H1 (cell line): ENCODE measurements around the gene MPPED2. TPM values are rescaled to one million over a fixed set of nuclear protein-coding genes. Genes with fewer than 3 reads are reported as not detected.

ENCODE experiments used
- CTCF ChIA-PET: fragments of 300-600 bp; sonication (Branson Sonifier 250); formaldehyde crosslinking; loops from one replicate; lab custom pipeline; 2021; ENCODE audit not compliant: partially characterized antibody; lab: Charles Lee
- POLR2A ChIA-PET: fragments of 300-600 bp; sonication (Branson Sonifier 250); formaldehyde crosslinking; loops from one replicate; lab custom pipeline; 2021; ENCODE audit warnings: inconsistent platforms; ENCODE audit not compliant: partially characterized antibody; lab: Charles Lee
- DNase-seq, 2 experiments: peaks; one replicate each; pipeline versions ENCODE4 v3.0.0 to v3.0.0-alpha.2; 2010 to 2022; ENCODE audit warnings: low spot score in 2 of 2, low read depth in 1 of 2, mixed read lengths in 1 of 2
- FAIRE-seq: peaks from 2 replicates; lab custom pipeline; 2011; peaks lifted over from hg19 to GRCh38; lab: Jason Lieb, UNC
- H2AFZ ChIP-seq: 2 replicates; pipeline ENCODE4 v1.8.1; 2012; ENCODE audit warnings: low read length, inconsistent platforms
- H2AK5ac ChIP-seq: 2 replicates; pipeline ENCODE4 v1.6.1; 2013; ENCODE audit warnings: low read depth, low read length
- H2BK120ac ChIP-seq: replicated peaks from 2 replicates; pipeline ENCODE3; 2013; ENCODE audit warnings: low read depth, low read length, inconsistent platforms
- H2BK12ac ChIP-seq: 2 replicates; pipeline ENCODE4 v1.6.1; 2013; ENCODE audit warnings: low read depth, low read length
- H2BK15ac ChIP-seq: 2 replicates; pipeline ENCODE4 v1.6.1; 2013; ENCODE audit warnings: low read length
- H2BK20ac ChIP-seq: 2 replicates; pipeline ENCODE4 v1.6.1; 2013; ENCODE audit warnings: low read length
- H2BK5ac ChIP-seq: 2 replicates; pipeline ENCODE4 v1.6.1; 2013; ENCODE audit warnings: low read depth, low read length
- H3K14ac ChIP-seq: 2 replicates; pipeline ENCODE4 v1.6.1; 2013; ENCODE audit warnings: inconsistent platforms; ENCODE audit not compliant: insufficient read length
- H3K18ac ChIP-seq: 2 replicates; pipeline ENCODE4 v1.6.1; 2013; ENCODE audit warnings: low read length; ENCODE audit errors: extremely low read depth
- H3K23ac ChIP-seq: 2 replicates; pipeline ENCODE4 v1.6.1; 2013; ENCODE audit warnings: inconsistent platforms; ENCODE audit not compliant: insufficient read length
- H3K23me2 ChIP-seq: 2 replicates; pipeline ENCODE4 v1.6.1; 2013; ENCODE audit warnings: low read depth, low read length
- H3K27ac ChIP-seq: 2 replicates; pipeline ENCODE4 v1.6.1; 2011; ENCODE audit warnings: low read depth, low read length, inconsistent platforms
- H3K27me3 ChIP-seq, 4 experiments: replicated peaks in 1 of 4; 1 replicate in 1 of 4; 2 replicates in 3 of 4; pipeline versions ENCODE4 v1.6.1 to v1.8.1; 2011 to 2013; ENCODE audit warnings: low read length in 3 of 4, mild to moderate bottlenecking in 3 of 4, inconsistent platforms in 2 of 4, mixed read lengths in 2 of 4, moderate library complexity in 1 of 4; ENCODE audit not compliant: control insufficient read depth in 3 of 4, insufficient read depth in 3 of 4; ENCODE audit errors: extremely low read depth in 1 of 4
- H3K36me3 ChIP-seq, 4 experiments: 2 replicates each; pipeline versions ENCODE4 v1.6.1 to v1.8.1; 2011 to 2013; ENCODE audit warnings: mild to moderate bottlenecking in 4 of 4, low read length in 3 of 4, moderate library complexity in 2 of 4, control low read depth in 1 of 4, inconsistent platforms in 1 of 4; ENCODE audit not compliant: insufficient read depth in 4 of 4, control insufficient read depth in 2 of 4
- H3K4ac ChIP-seq: replicated peaks from 2 replicates; pipeline ENCODE3; 2013; ENCODE audit warnings: low read length, low read depth, mixed read lengths, inconsistent platforms; ENCODE audit not compliant: insufficient read length
- H3K4me1 ChIP-seq, 4 experiments: replicated peaks in 1 of 4; 1 replicate in 1 of 4; 2 replicates in 3 of 4; pipeline versions ENCODE4 v1.6.1 to v1.8.1; 2011 to 2013; ENCODE audit warnings: low read length in 3 of 4, inconsistent platforms in 2 of 4, mixed read lengths in 1 of 4; ENCODE audit not compliant: insufficient read depth in 4 of 4, control insufficient read depth in 3 of 4
- H3K4me2 ChIP-seq, 2 experiments: 2 replicates each; pipeline versions ENCODE4 v1.6.1 to v1.8.1; 2011 to 2013; ENCODE audit warnings: low read depth in 2 of 2, low read length in 2 of 2, control low read depth in 1 of 2, inconsistent platforms in 1 of 2, mild to moderate bottlenecking in 1 of 2; ENCODE audit not compliant: insufficient read depth in 1 of 2
- H3K4me3 ChIP-seq, 4 experiments: fragments of 200-600, 300-600 bp in 1 of 4; sonication (generic), shearing (Covaris generic), sonication (Bioruptor Twin) in 1 of 4; 2 replicates each; pipeline versions ENCODE4 v1.5.1 to v1.8.1; 2011 to 2016; ENCODE audit warnings: low read length in 4 of 4, low read depth in 3 of 4, control low read depth in 2 of 4, inconsistent platforms in 2 of 4, mild to moderate bottlenecking in 2 of 4, mixed read lengths in 1 of 4, moderate library complexity in 1 of 4; ENCODE audit not compliant: insufficient read depth in 2 of 4; ENCODE audit errors: extremely low read depth in 1 of 4
- H3K56ac ChIP-seq: replicated peaks from 2 replicates; pipeline ENCODE3; 2013; ENCODE audit warnings: low read depth, mild to moderate bottlenecking, mixed read lengths, low read length, inconsistent platforms; ENCODE audit not compliant: insufficient read length
- H3K79me1 ChIP-seq: 2 replicates; pipeline ENCODE4 v1.6.1; 2013; ENCODE audit warnings: low read depth, low read length, control low read depth
- H3K79me2 ChIP-seq, 2 experiments: 2 replicates each; pipeline versions ENCODE4 v1.6.1 to v1.8.1; 2012 to 2013; ENCODE audit warnings: low read length in 2 of 2, mild to moderate bottlenecking in 2 of 2, inconsistent platforms in 1 of 2; ENCODE audit not compliant: insufficient read depth in 2 of 2, control insufficient read depth in 1 of 2
- H3K9ac ChIP-seq, 4 experiments: replicated peaks in 1 of 4; 1 replicate in 1 of 4; 2 replicates in 3 of 4; pipeline versions ENCODE4 v1.6.1 to v1.8.1; 2011 to 2013; ENCODE audit warnings: low read depth in 3 of 4, low read length in 3 of 4, control low read depth in 2 of 4, mild to moderate bottlenecking in 2 of 4, moderate library complexity in 2 of 4, inconsistent platforms in 1 of 4; ENCODE audit errors: extremely low read depth in 1 of 4
- H3K9me3 ChIP-seq, 2 experiments: 2 replicates each; pipeline versions ENCODE4 v1.6.1 to v1.8.1; 2012 to 2013; ENCODE audit warnings: mild to moderate bottlenecking in 2 of 2, moderate library complexity in 2 of 2, control low read depth in 1 of 2, inconsistent platforms in 1 of 2, low read depth in 1 of 2, low read length in 1 of 2, mixed read lengths in 1 of 2; ENCODE audit not compliant: insufficient read depth in 2 of 2
- H4K20me1 ChIP-seq, 2 experiments: replicated peaks in 1 of 2; 2 replicates each; pipeline versions ENCODE3 to v1.8.1; 2011 to 2013; ENCODE audit warnings: inconsistent platforms in 2 of 2, low read length in 2 of 2, mild to moderate bottlenecking in 1 of 2; ENCODE audit not compliant: insufficient read depth in 2 of 2, control insufficient read depth in 1 of 2
- H4K5ac ChIP-seq: 2 replicates; pipeline ENCODE4 v1.6.1; 2013; ENCODE audit warnings: low read length, low read depth, mixed read lengths, inconsistent platforms; ENCODE audit not compliant: insufficient read length
- H4K8ac ChIP-seq: 2 replicates; pipeline ENCODE4 v1.8.0; 2013; ENCODE audit warnings: mild to moderate bottlenecking, moderate library complexity, low read length, inconsistent platforms; ENCODE audit not compliant: insufficient read depth; ENCODE audit errors: extremely low read depth
- H4K91ac ChIP-seq: replicated peaks from 2 replicates; pipeline ENCODE3; 2013; ENCODE audit warnings: low read length, mixed read lengths, inconsistent platforms; ENCODE audit not compliant: insufficient read length
- BCL11A ChIP-seq, 2 experiments: IDR thresholded peaks; one replicate each; pipeline ENCODE4 v1.6.1; 2011; ENCODE audit warnings: low read depth in 2 of 2, low read length in 2 of 2, mild to moderate bottlenecking in 2 of 2
- CTBP2 ChIP-seq: IDR thresholded peaks from 2 replicates; pipeline ENCODE4 v1.7.0; 2011; ENCODE audit warnings: borderline replicate concordance, mild to moderate bottlenecking, moderate library complexity, mixed read lengths, low read length; ENCODE audit not compliant: insufficient read depth, insufficient read length
- EZH2 ChIP-seq: fragments of 200-600 bp; sonication (generic); IDR thresholded peaks from 2 replicates; pipeline ENCODE4 v1.7.1; 2012; ENCODE audit warnings: low read depth, mild to moderate bottlenecking, moderate library complexity, low read length, inconsistent platforms; ENCODE audit not compliant: severe bottlenecking
- GTF2F1 ChIP-seq: IDR thresholded peaks from 2 replicates; pipeline ENCODE4 v1.6.1; 2012; ENCODE audit warnings: low read depth, low read length, improper control_type of control experiment, borderline replicate concordance
- NRF1 ChIP-seq: IDR thresholded peaks from 2 replicates; pipeline ENCODE4 v1.6.1; 2011; ENCODE audit warnings: mild to moderate bottlenecking, low read depth, low read length, improper control_type of control experiment
- PHF8 ChIP-seq: fragments of 200-600 bp; sonication (generic); conservative IDR thresholded peaks from 2 replicates; pipeline ENCODE4 v1.7.1; 2012; ENCODE audit warnings: low read depth, mild to moderate bottlenecking, inconsistent platforms, low read length, moderate library complexity
- RBBP5 ChIP-seq: IDR thresholded peaks from 2 replicates; pipeline ENCODE4 v1.7.1; 2012; ENCODE audit warnings: low read depth, mild to moderate bottlenecking, inconsistent platforms, low read length, moderate library complexity, borderline replicate concordance
- SIN3A ChIP-seq, 2 experiments: IDR thresholded peaks in 1 of 2; conservative IDR thresholded peaks in 1 of 2; 2 replicates each; pipeline ENCODE4 v1.6.1; 2011 to 2012; ENCODE audit warnings: low read length in 2 of 2, improper control_type of control experiment in 1 of 2, low read depth in 1 of 2, mild to moderate bottlenecking in 1 of 2
- SIRT6 ChIP-seq: IDR thresholded peaks from one replicate; pipeline ENCODE4 v1.7.1; 2012; ENCODE audit warnings: low read length, inconsistent platforms
- ZNF274 ChIP-seq: IDR thresholded peaks from 2 replicates; pipeline ENCODE4 v1.7.0; 2012; ENCODE audit warnings: low read length, borderline replicate concordance; ENCODE audit errors: extremely low read depth
- WGBS, 2 experiments: shearing (Covaris generic) in 1 of 2; methylation state at CpG; one replicate each; pipeline versions ENCODE4 v1.1.6 to v1.1.7; 2013 to 2015; ENCODE audit warnings: low lambda C conversion rate in 2 of 2, mixed read lengths in 2 of 2, inconsistent platforms in 1 of 2, low coverage in 1 of 2, missing lambda C conversion rate in 1 of 2; ENCODE audit not compliant: insufficient replicate concordance in 2 of 2, insufficient coverage in 1 of 2, insufficient read length in 1 of 2; ENCODE audit errors: extremely low coverage in 1 of 2, missing lambda C conversion rate in 1 of 2; 5-methylcytosine and 5-hydroxymethylcytosine counted together
- polyA plus RNA-seq, 7 experiments: library from polyadenylated mRNA; depleted of rRNA in 3 of 7; stranded (reverse) in 5 of 7; unstranded in 2 of 7; fragments of >200 nt in 5 of 7; fragments of 200-250 nt in 2 of 7; gene quantifications; 1 replicate in 5 of 7; 2 replicates in 1 of 7; 4 replicates in 1 of 7; pipeline versions ENCODE4 v1.2.1 to v1.2.3, GENCODE V29; 2011 to 2013; ENCODE audit warnings: missing spikeins in 2 of 7, mixed read lengths in 2 of 7
- total RNA-seq: library from RNA; stranded (reverse); fragmentation: NEBNext Ultra II Directional; extraction: Animal tissue kit (Norgen Biotek cat#: 25700); gene quantifications from 2 replicates; pipeline ENCODE4 v1.2.1, GENCODE V29; 2021
- TF ChIP-seq, protein P1 (sequence below): IDR thresholded peaks from 2 replicates; pipeline ENCODE4 v1.6.1; 2012; ENCODE audit warnings: inconsistent platforms
- TF ChIP-seq, protein P2 (sequence below): IDR thresholded peaks from 2 replicates; pipeline ENCODE4 v1.6.1; 2011; ENCODE audit warnings: low read depth, mild to moderate bottlenecking, low read length; ENCODE audit not compliant: insufficient read depth

MPPED2 gene
- total and polyA plus RNA-seq, 2 of the 8 experiments (the other 6 are each of a cell fraction or from before 2014, with no cell fraction given): 1.3 to 3.5 TPM

DNA sequence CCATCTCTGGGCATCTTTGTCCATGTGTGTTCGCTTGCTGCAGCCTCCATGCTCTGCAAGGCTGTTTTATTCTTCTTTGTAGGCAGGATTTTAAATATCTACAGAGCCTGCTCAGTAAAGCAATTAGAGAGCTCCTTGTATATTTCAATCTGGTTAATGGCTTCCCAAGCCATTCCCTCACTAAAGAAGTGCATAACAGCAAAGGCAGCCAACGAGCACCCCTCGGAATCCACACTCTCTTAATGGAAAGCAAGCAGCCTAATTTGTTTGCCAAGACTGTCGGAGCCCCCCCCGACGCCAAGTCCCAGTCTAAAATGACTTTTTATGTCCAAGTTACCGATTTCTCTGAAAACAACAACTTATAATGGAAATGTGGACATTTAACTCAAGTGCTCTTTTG, 139.6 kb downstream of the MPPED2 start:
- Histone ChIP-seq H2BK12ac (no peak overlapping the region; the same call in 1 of the 2 replicates), H3K23ac (no peak overlapping the region), H2BK5ac (no peak overlapping the region), H3K27me3 (no peaks in the 10 kb centered on the region; a peak in 2 of 7 replicates), H2AK5ac (no peak overlapping the region), H2BK120ac (no peak overlapping the region), H4K8ac (no peak overlapping the region), H3K23me2 (no peaks in the 10 kb centered on the region), H3K36me3 (no peaks in the 10 kb centered on the region), H4K91ac (no peak overlapping the region), H3K79me2 (no peaks in the 10 kb centered on the region), H3K27ac (no peak overlapping the region), H4K20me1 (peaks cover 0 to 2% of the 10 kb centered on the region in 2 experiments), H3K79me1 (no peaks in the 10 kb centered on the region), H3K56ac (no peak overlapping the region), H3K18ac (peak overlapping the region; percentile 19; the same call in 1 of the 2 replicates), H4K5ac (no peak overlapping the region), H3K9me3 (no peaks in the 10 kb centered on the region), H3K9ac (no peak overlapping the region), H3K14ac (no peak overlapping the region), H2BK20ac (no peak overlapping the region), H3K4ac (no peak overlapping the region), H3K4me1 (peaks cover 2 to 13% (median 5%) of the 10 kb centered on the region in 4 experiments), H2AFZ (no peak overlapping the region), H3K4me3 (no peak overlapping the region), H3K4me2 (no peak overlapping the region), H2BK15ac (no peak overlapping the region)
- ChIA-PET POLR2A (interaction anchor here (0.6 kb wide), 1 partner anchor 17 kb away, joined by 3 read pairs; no protein-coding TSS in a partner anchor), CTCF (interaction anchor here (0.6 to 1.1 kb wide), 2 partner anchors 103 to 334 kb away, joined by 3 to 4 read pairs; no protein-coding TSS in a partner anchor)
- WGBS, 2 experiments: 74% methylated on average over 7 of the region's 7 CpGs; no CpG with 5 or more reads in 1 of the 2 experiments
- DNase-seq (no peak), FAIRE-seq (no peak)
- no peak for TF ChIP-seq RBBP5
- TF ChIP-seq, protein P1, sequence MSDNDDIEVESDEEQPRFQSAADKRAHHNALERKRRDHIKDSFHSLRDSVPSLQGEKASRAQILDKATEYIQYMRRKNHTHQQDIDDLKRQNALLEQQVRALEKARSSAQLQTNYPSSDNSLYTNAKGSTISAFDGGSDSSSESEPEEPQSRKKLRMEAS: no peak
- no peak for TF ChIP-seq SIRT6
- TF ChIP-seq PHF8: no peak
- no peak for TF ChIP-seq NRF1
- TF ChIP-seq CTBP2: no peak
- no peak for TF ChIP-seq SIN3A (conservative IDR thresholded peaks at IDR 0.05 in 1 of 2, IDR thresholded peaks at IDR 0.05 in 1 of 2; ENCODE audit: low read depth in 1 of 2, low read length in 2 of 2)
- no peak for TF ChIP-seq BCL11A (IDR thresholded peaks at IDR 0.05; ENCODE audit: low read depth in 2 of 2, low read length in 2 of 2)
- TF ChIP-seq ZNF274: no peak
- TF ChIP-seq, protein P2, sequence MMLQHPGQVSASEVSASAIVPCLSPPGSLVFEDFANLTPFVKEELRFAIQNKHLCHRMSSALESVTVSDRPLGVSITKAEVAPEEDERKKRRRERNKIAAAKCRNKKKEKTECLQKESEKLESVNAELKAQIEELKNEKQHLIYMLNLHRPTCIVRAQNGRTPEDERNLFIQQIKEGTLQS: no peak
- TF ChIP-seq GTF2F1: no peak
- no peak for TF ChIP-seq EZH2
